Muscle layer of colon (tissue), 2 donors: ENCODE data around the gene EDRF1.
"Not testable (repeated sequence)": the region's sequence is repeated elsewhere in the genome, so short reads cannot be mapped to it uniquely, and the experiment has no call there.

Experiments
- H3K27ac ChIP-seq: one replicate; pipeline ENCODE4 v1.7.0; 2013; ENCODE audit warnings: low read depth, mild to moderate bottlenecking, low read length, moderate library complexity
- H3K27me3 ChIP-seq, 2 donors: one replicate each; pipeline ENCODE4 v1.7.0; 2013; ENCODE audit warnings: low read length in 2 of 2, mild to moderate bottlenecking in 2 of 2; ENCODE audit not compliant: insufficient read depth in 2 of 2, control insufficient read depth in 1 of 2
- H3K36me3 ChIP-seq: one replicate; pipeline ENCODE4 v1.7.0; 2013; ENCODE audit warnings: mild to moderate bottlenecking, low read length; ENCODE audit not compliant: insufficient read depth
- H3K4me1 ChIP-seq: one replicate; pipeline ENCODE4 v1.7.0; 2013; ENCODE audit warnings: mild to moderate bottlenecking, low read length; ENCODE audit not compliant: insufficient read depth
- H3K4me3 ChIP-seq, 2 donors: one replicate each; pipeline ENCODE4 v1.7.0; 2013; ENCODE audit warnings: low read length in 2 of 2, low read depth in 1 of 2, mild to moderate bottlenecking in 1 of 2, moderate library complexity in 1 of 2
- H3K9ac ChIP-seq: one replicate; pipeline ENCODE4 v1.7.0; 2013; ENCODE audit warnings: low read length
- H3K9me3 ChIP-seq: one replicate; pipeline ENCODE4 v1.7.0; 2013; ENCODE audit warnings: mild to moderate bottlenecking, low read length
- donor health status: abdominal sarcoma.
- donor health status: Adenocarcinoma of cecum.

EDRF1 gene

DNA sequence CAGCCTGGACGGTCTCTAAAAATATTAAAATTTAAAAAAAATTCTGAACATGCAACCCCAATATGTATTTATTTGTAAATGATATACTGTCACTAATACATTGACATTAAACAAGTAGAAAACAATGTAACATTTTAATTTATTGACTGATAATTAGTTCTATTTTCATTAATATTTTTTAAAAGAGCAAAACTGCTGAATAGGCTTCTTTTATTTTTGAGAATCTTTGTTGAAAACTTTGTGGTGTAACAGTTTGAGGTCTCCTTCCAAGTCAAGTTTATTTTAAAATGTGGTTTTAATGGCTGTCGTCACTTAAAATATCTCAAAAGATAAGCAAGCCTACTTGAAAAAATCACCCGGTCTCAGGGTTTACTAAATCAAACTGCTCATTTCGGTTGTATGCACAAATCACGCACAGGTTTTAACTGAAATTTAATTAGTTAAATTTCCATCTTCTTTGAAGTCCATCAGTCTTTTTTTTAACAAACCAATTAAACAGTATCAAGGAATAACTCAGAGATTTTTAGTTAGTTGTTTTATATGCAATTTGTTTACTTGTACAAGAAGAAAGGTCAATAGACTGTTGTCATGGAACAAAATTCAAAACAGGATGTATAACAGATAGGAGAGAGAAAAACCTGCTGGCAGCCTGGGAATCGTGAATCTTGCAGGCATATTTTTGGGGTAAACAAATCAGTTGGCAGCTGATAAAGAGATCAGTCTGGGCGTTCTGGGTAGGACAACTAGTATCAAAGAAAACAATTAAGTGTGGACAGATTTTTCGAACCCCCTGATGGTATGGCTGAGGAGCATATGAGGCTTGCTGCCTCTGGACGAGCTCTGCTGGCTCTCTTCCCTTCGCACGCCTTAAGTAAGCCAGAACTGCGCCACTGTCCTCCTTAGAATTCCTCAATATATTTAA, 9.7 kb upstream of the EDRF1 start:
- no peaks in the 10 kb centered on the region for H3K36me3 ChIP-seq
- peak overlapping the region in 1 of 2 donors; percentile 41 for H3K4me3 ChIP-seq
- no peaks in the 10 kb centered on the region for H3K27me3 ChIP-seq
- H3K9ac ChIP-seq, result no peak overlapping the region
- H3K4me1 ChIP-seq, result peaks cover 16% of the 10 kb centered on the region
- H3K9me3 ChIP-seq, result no peaks in the 10 kb centered on the region
- no peak overlapping the region for H3K27ac ChIP-seq

DNA sequence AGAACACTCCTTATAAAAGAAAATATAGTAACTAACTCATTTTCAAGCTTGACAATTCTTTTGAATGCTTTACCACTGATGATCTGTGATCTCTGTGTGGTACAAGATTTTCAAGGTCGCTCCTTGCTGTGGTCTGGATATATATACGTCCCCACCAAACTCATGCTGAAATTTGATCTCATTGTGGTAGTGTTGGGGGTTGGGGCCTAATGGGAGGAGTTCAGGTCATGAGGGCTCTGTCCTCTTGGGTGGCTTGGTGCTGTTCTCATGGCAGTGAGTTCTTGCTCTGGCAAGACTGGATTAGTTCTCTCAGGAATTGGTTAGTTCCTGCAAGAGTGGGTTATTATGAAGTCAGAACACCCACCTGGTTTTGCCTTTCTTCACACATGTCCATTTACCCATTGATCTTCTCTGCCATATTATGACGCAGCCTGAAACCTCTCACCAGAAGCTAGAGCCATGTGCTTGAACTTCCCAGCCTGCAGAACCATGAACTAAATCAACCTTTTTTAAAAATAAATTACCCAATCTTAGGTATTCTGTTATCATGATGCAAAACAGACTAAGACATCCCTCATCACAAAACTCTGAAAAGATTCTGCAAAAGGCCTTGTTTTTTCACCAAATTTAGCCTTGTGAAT, 8.3 kb upstream of the EDRF1 start:
- H3K9ac ChIP-seq, result no peak overlapping the region
- no peaks in the 10 kb centered on the region for H3K9me3 ChIP-seq
- no peak overlapping the region for H3K4me3 ChIP-seq
- H3K27me3 ChIP-seq, result no peaks in the 10 kb centered on the region
- H3K4me1 ChIP-seq, result peaks cover 16% of the 10 kb centered on the region
- H3K27ac ChIP-seq, result no peak overlapping the region
- H3K36me3 ChIP-seq, result no peaks in the 10 kb centered on the region

GRCh38 chr10:125714728-125715127, 4.8 kb upstream of the EDRF1 start:
- not testable (repeated sequence) for H3K9me3 ChIP-seq, H3K4me3 ChIP-seq, H3K27ac ChIP-seq, H3K27me3 ChIP-seq, H3K36me3 ChIP-seq, H3K9ac ChIP-seq
- H3K4me1 ChIP-seq, result peaks cover 10% of the 10 kb centered on the region

DNA sequence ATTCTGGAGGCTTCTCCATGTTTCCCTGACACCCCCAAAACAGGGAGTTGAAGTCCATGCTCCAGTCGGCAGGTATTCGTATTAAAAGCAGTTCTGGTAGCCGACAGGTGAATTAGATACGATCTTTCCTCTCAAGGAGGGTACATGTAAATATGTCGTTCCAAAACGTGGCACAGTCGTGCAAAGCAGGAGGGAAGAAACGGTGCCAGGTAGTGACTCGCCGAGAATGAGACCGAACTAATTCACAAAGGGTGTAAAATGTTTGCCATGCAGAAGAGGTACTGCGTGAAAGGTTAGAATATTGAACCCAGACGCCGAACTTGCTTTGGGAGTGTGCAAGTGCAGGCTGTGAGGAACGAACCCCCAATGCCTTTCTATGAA, 483 bp downstream of the EDRF1 start:
- Histone ChIP-seq H3K27ac (peak overlapping the region; percentile 94), H3K4me3 (peak overlapping the region; percentile 98 to 100), H3K4me1 (peaks cover 10% of the 10 kb centered on the region), H3K9ac (peak overlapping the region; percentile 99), H3K9me3 (no peaks in the 10 kb centered on the region), H3K36me3 (peaks cover 36% of the 10 kb centered on the region), H3K27me3 (no peaks in the 10 kb centered on the region)

GRCh38 chr10:125721035-125721434, 1.5 kb downstream of the EDRF1 start:
- Histone ChIP-seq H3K27me3 (no peaks in the 10 kb centered on the region), H3K4me3 (no peak overlapping the region), H3K36me3 (peaks cover 45% of the 10 kb centered on the region), H3K9ac (no peak overlapping the region), H3K9me3 (no peaks in the 10 kb centered on the region), H3K4me1 (peaks cover 10% of the 10 kb centered on the region), H3K27ac (no peak overlapping the region)

DNA sequence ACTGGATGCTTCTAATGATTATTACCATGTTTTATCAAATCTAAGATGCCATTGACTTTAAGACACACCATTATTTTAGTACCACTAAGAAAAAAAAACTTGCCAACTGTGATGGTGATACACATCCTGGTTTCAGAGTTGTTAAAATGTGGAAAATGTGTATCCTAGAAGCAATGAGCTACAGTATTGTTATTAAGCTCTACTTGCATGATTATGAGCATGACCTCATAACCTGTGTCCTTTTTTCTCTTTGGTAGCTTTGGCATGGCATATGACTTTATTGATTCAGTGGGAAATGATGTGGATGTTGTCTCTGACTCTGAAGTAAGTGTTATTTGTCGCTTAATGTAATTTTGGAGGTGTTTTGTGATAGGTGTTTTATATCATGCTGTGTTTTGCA, 3.3 kb downstream of the EDRF1 start:
- no peaks in the 10 kb centered on the region for H3K9me3 ChIP-seq
- H3K4me3 ChIP-seq, result no peak overlapping the region
- peaks cover 10% of the 10 kb centered on the region for H3K4me1 ChIP-seq
- no peaks in the 10 kb centered on the region for H3K27me3 ChIP-seq
- H3K9ac ChIP-seq, result no peak overlapping the region
- no peak overlapping the region for H3K27ac ChIP-seq
- peaks cover 61% of the 10 kb centered on the region for H3K36me3 ChIP-seq

GRCh38 chr10:125726914-125727313, 7.4 kb downstream of the EDRF1 start:
- peaks cover 88% of the 10 kb centered on the region for H3K36me3 ChIP-seq
- no peak overlapping the region for H3K27ac ChIP-seq
- H3K9ac ChIP-seq, result no peak overlapping the region
- no peaks in the 10 kb centered on the region for H3K4me1 ChIP-seq
- no peak overlapping the region for H3K4me3 ChIP-seq
- H3K9me3 ChIP-seq, result no peaks in the 10 kb centered on the region
- no peaks in the 10 kb centered on the region for H3K27me3 ChIP-seq

DNA sequence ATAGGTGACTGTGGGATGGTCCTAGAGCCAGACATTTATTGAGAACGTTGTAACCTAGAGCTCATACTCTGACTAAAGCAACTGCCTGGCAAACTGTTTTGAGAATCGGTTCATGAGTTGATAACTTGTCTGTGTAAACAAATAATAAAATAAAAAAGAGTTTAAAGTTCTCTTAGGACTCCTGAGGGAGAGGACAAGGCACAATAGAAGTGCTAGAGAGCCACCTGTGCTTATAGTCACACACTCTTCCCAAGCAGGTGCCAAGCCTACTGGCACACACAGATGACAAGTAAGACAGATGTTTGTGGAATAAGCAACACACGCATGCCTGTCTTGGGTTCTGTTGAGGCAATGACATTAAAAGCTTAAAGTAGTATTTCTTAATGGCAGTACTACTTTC, 7.9 kb downstream of the EDRF1 start:
- no peak overlapping the region for H3K9ac ChIP-seq
- H3K9me3 ChIP-seq, result no peaks in the 10 kb centered on the region
- H3K27ac ChIP-seq, result no peak overlapping the region
- H3K4me1 ChIP-seq, result no peaks in the 10 kb centered on the region
- peaks cover 89% of the 10 kb centered on the region for H3K36me3 ChIP-seq
- no peaks in the 10 kb centered on the region for H3K27me3 ChIP-seq
- H3K4me3 ChIP-seq, result no peak overlapping the region

DNA sequence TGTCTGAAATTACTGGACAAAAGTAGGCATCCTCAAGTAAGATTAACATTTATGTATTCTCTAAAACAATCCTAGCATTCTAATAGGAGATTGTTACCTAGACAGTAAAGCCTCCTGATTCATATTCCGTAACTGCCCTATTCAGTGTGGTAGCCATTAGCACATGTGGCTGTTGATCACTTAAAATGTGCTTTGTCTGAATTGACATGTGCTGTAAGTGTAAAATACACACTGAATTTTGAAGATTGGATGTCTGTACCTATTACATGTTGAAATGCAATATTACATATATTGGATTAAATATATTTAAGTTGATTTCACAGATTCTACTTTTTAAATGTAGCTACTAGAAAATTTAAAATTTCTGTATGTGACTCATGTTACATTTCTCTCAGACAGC, 14.6 kb downstream of the EDRF1 start:
- H3K27me3 ChIP-seq, result no peaks in the 10 kb centered on the region
- no peak overlapping the region for H3K4me3 ChIP-seq
- no peaks in the 10 kb centered on the region for H3K4me1 ChIP-seq
- no peaks in the 10 kb centered on the region for H3K9me3 ChIP-seq
- H3K36me3 ChIP-seq, result peaks cover 94% of the 10 kb centered on the region
- no peak overlapping the region for H3K9ac ChIP-seq
- no peak overlapping the region for H3K27ac ChIP-seq

- H3K4me1 ChIP-seq, result no peaks in the 10 kb centered on the region
- no peak overlapping the region for H3K4me3 ChIP-seq
- H3K9me3 ChIP-seq, result no peaks in the 10 kb centered on the region
- H3K9ac ChIP-seq, result no peak overlapping the region
- H3K27me3 ChIP-seq, result no peaks in the 10 kb centered on the region
- no peak overlapping the region for H3K27ac ChIP-seq
- peaks cover 94% of the 10 kb centered on the region for H3K36me3 ChIP-seq
Measured at GRCh38 chr10:125734823-125735222, 15.3 kb downstream of the EDRF1 start.

- no peaks in the 10 kb centered on the region for H3K27me3 ChIP-seq
- H3K27ac ChIP-seq, result no peak overlapping the region
- no peaks in the 10 kb centered on the region for H3K9me3 ChIP-seq
- H3K36me3 ChIP-seq, result peaks cover 85% of the 10 kb centered on the region
- no peak overlapping the region for H3K4me3 ChIP-seq
- H3K9ac ChIP-seq, result no peak overlapping the region
- no peaks in the 10 kb centered on the region for H3K4me1 ChIP-seq
Measured at GRCh38 chr10:125738206-125738605, 18.7 kb downstream of the EDRF1 start.
